IPS-NIHi11 (cell line): ENCODE data around the gene BMP8A.

Source experiments
- DNase-seq: peaks from one replicate; pipeline ENCODE4 v3.0.0; 2012; ENCODE audit warnings: mixed read lengths, low spot score

BMP8A gene

DNA sequence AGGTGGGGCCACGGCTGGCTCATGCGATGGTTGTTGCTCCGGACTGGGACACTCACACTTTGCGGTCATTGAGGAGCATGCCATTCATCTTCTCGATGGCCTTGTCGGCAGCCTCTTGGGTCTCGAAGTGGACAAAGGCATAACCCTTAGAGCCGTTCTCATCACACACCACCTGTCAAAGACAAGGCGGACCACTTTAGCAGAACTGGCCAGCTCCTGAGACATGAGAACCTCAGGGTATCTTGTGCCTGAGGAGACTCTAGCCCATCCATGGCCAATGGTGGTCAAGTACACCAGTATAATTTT is 79.7 kb downstream of the BMP8A start:
- no peak for DNase-seq

GRCh38 chr1:39572379-39573096 is 81.1 kb downstream of the BMP8A start:
- no peak for DNase-seq

DNA sequence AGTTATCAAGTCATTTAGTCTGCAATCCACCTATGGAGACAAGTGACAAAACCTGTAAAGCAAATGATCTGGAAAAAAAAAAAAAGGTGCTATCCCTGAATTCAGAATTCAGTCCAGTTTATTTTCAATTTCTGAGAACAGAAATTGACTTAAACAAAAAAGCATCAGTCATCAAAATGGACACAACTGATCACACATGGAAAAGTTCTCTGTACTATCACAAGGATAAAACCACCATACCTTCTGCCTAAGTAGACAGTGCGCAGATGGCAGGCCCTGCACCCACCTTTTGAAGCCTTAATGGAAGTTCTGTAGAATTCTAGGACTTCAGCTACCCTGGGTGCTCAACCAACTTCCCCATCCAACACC is 81.6 kb downstream of the BMP8A start:
- no peak for DNase-seq

DNA sequence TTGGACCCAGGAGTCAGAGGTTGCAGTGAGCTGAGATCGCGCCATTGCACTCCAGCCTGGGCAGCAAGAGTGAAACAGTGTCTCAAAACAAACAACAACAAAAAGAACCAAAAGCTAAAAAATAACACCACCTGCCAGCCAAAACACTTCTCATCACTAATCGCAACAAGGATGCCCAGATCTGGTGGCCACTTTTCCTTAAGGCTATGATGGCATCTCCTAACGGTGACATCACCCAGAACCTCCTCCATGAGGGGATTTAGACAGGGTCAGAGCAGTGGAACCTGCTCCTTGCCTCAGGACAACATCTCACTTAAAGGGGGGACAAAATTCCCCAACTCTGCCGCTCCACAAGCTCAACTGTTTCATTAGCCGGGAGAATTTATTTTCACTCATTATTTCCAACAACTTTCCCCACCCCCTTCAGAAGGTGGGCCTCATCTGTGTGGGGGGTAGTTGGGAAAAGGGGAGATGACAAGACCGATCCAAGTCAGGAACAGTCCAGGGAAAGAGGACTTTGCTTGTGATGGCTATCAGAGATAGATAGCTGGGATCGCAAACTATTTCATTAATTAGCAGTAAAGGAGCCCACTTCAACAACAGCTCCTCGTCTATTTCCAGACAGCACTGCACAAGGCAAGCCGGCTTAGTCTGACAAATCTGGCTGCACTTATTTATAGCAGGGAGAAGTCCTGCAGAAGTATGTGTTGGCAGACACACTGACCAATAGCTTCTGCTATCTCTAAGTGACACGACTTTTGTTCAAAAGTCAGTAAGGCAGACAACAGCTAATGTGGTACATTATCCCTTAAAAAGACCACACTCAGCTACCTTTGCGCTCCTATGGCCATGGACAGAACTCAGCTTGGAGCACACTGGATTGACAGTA is 82.5 kb downstream of the BMP8A start:
- DNase-seq, result no peak

DNA sequence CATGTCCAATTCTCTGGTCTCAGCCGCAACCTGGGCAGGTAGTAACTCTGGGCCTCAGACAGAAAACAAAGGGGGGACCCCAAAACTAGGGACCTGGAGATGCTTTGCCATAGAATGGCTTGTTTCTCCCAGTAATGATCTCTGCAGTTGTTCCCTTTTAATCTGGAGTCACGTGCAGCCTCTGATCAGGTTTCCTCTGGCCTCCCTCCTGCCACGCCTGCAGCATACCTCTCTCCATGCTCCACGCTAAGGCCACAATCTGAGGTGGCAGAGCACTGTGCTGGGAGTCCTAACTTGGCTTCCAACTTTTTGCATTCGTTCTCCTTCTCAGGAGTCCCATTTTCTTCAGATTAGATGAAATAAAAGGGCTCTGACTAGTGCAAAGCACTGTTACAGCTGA is 83.2 kb downstream of the BMP8A start:
- DNase-seq, result no peak
